ENCODE measurements around the gene DDX56.

The DDX56 gene

DNA sequence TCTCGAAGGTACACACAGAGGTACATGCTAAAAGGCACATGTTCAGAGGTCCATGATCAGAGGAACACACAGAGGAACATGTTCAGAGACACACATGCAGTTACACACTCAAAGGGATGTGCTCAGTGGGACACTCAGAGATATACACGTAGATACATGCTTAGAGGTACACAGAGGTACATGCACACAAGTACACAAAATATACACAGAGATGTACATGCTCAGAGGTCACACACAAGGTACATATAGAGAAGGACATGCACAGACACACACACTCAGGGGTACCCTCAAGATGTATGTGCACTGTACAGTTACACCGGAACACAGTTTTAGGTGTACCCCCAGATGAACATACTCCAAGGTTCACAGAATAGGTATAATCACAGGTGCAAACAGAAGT, 51.4 kb downstream of the DDX56 start:
- Histone ChIP-seq H3K27me3 (ENCODE audit: control insufficient read depth, insufficient read depth, low read length) (peaks cover 37% of the 10 kb centered on the region), H3K9ac (ENCODE audit: low read depth, low read length) (no peak overlapping the region), H3K4me3 (ENCODE audit: low read length) (no peak overlapping the region), H3K4me1 (ENCODE audit: control insufficient read depth, insufficient read depth, low read length) (no peaks in the 10 kb centered on the region), H3K4me2 (ENCODE audit: low read length) (no peak overlapping the region), H3K36me3 (ENCODE audit: insufficient read depth, low read length) (no peaks in the 10 kb centered on the region), H3K9me3 (replicated peaks; ENCODE audit: low read length) (no peaks in the 10 kb centered on the region)

GRCh38 chr7:44521347-44522095, 52.2 kb downstream of the DDX56 start:
- Histone ChIP-seq H3K9ac (ENCODE audit: low read depth, low read length) (no peak overlapping the region), H3K4me3 (ENCODE audit: low read length) (no peak overlapping the region), H3K27me3 (ENCODE audit: control insufficient read depth, insufficient read depth, low read length) (peaks cover 38% of the 10 kb centered on the region), H3K4me2 (ENCODE audit: low read length) (no peak overlapping the region), H3K36me3 (ENCODE audit: insufficient read depth, low read length) (no peaks in the 10 kb centered on the region), H3K9me3 (replicated peaks; ENCODE audit: low read length) (no peaks in the 10 kb centered on the region), H3K4me1 (ENCODE audit: control insufficient read depth, insufficient read depth, low read length) (no peaks in the 10 kb centered on the region)

DNA sequence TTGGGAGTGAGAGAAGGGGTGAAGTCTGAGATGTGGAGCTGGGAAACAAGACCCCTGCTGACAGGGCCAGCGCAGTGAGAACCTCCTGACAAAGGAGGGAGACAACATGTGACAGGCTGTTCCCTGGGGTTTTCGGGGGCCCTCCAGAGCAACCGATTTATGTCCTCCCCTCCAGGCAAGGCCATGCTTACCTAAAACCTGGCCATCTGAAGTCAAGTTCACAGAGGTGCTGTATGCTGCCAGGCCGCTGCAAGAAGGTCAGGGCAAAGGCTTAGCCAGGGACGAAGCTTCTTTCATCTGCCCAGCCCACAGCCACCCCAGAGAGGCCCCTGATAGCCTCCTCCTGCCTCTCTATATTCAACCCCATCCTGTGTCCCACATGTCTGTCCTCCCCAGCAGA, 53.1 kb downstream of the DDX56 start:
- Histone ChIP-seq H3K27me3 (ENCODE audit: control insufficient read depth, insufficient read depth, low read length) (peaks cover 38% of the 10 kb centered on the region), H3K4me1 (ENCODE audit: control insufficient read depth, insufficient read depth, low read length) (no peaks in the 10 kb centered on the region), H3K4me3 (ENCODE audit: low read length) (no peak overlapping the region), H3K9me3 (replicated peaks; ENCODE audit: low read length) (no peaks in the 10 kb centered on the region), H3K4me2 (ENCODE audit: low read length) (no peak overlapping the region), H3K9ac (ENCODE audit: low read depth, low read length) (no peak overlapping the region), H3K36me3 (ENCODE audit: insufficient read depth, low read length) (no peaks in the 10 kb centered on the region)

DNA sequence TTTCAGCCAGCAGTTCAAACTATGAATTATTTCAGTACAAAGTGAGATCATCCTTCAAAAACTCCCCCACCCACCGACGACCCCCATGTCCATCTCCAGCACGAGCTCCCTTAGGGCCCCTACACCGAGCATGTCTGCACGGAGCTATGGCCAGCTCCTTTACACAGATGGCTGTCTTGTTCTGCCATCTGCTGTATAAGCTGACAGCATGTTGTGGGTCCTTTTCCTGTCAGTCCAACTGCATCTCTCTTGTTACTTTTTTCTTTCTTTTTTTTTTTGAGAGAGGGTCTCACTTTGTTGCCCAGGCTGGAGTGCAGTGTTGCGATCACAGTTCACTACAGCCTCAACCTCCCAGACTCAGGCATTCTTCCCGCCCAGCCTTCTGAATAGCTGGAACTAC, 54.2 kb downstream of the DDX56 start:
- Histone ChIP-seq H3K36me3 (ENCODE audit: insufficient read depth, low read length) (no peaks in the 10 kb centered on the region), H3K4me3 (ENCODE audit: low read length) (no peak overlapping the region), H3K9ac (ENCODE audit: low read depth, low read length) (no peak overlapping the region), H3K4me1 (ENCODE audit: control insufficient read depth, insufficient read depth, low read length) (no peaks in the 10 kb centered on the region), H3K4me2 (ENCODE audit: low read length) (no peak overlapping the region), H3K9me3 (replicated peaks; ENCODE audit: low read length) (no peaks in the 10 kb centered on the region), H3K27me3 (ENCODE audit: control insufficient read depth, insufficient read depth, low read length) (peaks cover 38% of the 10 kb centered on the region)

DNA sequence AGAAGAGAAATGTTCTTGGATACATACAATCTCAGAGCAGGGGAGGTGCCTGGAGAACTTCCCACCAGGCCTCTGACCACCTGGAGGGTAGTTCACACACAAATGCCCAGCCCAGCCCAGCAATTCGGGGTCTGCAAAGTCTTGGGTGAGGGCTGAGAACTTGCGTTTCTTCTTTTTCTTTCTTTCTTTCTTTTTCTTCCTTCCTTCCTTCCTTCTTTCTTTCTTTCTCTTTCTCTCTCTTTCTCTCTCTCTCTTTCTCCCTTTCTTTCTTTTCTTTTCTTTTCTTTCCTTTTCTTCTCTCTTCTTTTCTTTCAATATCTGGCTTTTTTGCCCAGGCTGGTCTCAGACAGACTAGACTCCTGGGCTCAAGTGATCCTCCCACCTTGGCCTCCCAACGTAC, 54.9 kb downstream of the DDX56 start:
- Histone ChIP-seq H3K4me1 (ENCODE audit: control insufficient read depth, insufficient read depth, low read length) (no peaks in the 10 kb centered on the region), H3K27me3 (ENCODE audit: control insufficient read depth, insufficient read depth, low read length) (peaks cover 38% of the 10 kb centered on the region), H3K4me3 (ENCODE audit: low read length) (no peak overlapping the region), H3K9me3 (replicated peaks; ENCODE audit: low read length) (no peaks in the 10 kb centered on the region), H3K9ac (ENCODE audit: low read depth, low read length) (no peak overlapping the region), H3K36me3 (ENCODE audit: insufficient read depth, low read length) (no peaks in the 10 kb centered on the region), H3K4me2 (ENCODE audit: low read length) (no peak overlapping the region)

DNA sequence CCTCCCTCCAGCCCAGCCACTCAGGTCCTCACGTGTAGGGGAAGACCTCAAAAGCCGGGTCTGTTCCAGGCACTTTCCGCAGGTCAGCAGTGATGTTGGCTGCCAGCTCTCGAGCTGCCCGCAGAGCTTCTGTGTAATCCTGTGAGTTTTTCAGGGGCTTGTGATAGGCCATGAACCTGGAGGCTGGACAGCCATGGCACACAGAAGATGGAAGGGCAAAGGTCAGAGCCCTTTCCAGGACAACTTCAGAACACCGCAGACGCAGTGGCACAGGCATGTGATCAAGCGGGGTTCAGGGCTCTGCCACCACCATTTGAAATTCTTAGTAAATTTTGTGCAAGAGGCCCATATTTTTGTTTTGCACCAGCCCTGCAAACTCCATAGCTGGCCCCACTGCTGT, 56.5 kb downstream of the DDX56 start:
- H3K36me3 ChIP-seq (ENCODE audit: insufficient read depth, low read length): no peaks in the 10 kb centered on the region
- H3K4me3 ChIP-seq (ENCODE audit: low read length): no peak overlapping the region
- H3K27me3 ChIP-seq (ENCODE audit: control insufficient read depth, insufficient read depth, low read length): peaks cover 24% of the 10 kb centered on the region
- no peak overlapping the region for H3K4me2 ChIP-seq (ENCODE audit: low read length)
- H3K9me3 ChIP-seq (replicated peaks; ENCODE audit: low read length): no peaks in the 10 kb centered on the region
- no peaks in the 10 kb centered on the region for H3K4me1 ChIP-seq (ENCODE audit: control insufficient read depth, insufficient read depth, low read length)
- no peak overlapping the region for H3K9ac ChIP-seq (ENCODE audit: low read depth, low read length)
